HG02571 (cell line): ENCODE measurements around the gene PNLDC1.

Source experiments
- ATAC-seq: cut with Tn5 transposase; IDR thresholded peaks from one replicate; pipeline ENCODE4 v1.9.1; 2021; ENCODE audit warnings: mild to moderate bottlenecking, moderate library complexity; ENCODE audit not compliant: unreplicated experiment

PNLDC1 gene

GRCh38 chr6:159800141-159800865, at the start of gene PNLDC1:
Gene PNLDC1 (plus strand): TSS chr6:159800276. CDS start chr6:159800308, 32 bp downstream.
- no peak for ATAC-seq

- no peak for ATAC-seq
Measured at GRCh38 chr6:159751448-159751847, 48.6 kb upstream of the PNLDC1 start.

- ATAC-seq, result no peak
Measured at GRCh38 chr6:159753081-159753872, 46.8 kb upstream of the PNLDC1 start.

- ATAC-seq, result no peak
Measured at GRCh38 chr6:159754401-159754800, 45.7 kb upstream of the PNLDC1 start.

- no peak for ATAC-seq
Measured at GRCh38 chr6:159754959-159755914, 44.8 kb upstream of the PNLDC1 start.

- ATAC-seq, result no peak
Measured at GRCh38 chr6:159756508-159756907, 43.6 kb upstream of the PNLDC1 start.

GRCh38 chr6:159758031-159759001, 41.8 kb upstream of the PNLDC1 start:
- ATAC-seq, result no peak

- no peak for ATAC-seq
Measured at GRCh38 chr6:159759645-159760044, 40.4 kb upstream of the PNLDC1 start.

GRCh38 chr6:159760602-159761057, 39.4 kb upstream of the PNLDC1 start:
- no peak for ATAC-seq

- peak; percentile 1 for ATAC-seq
Measured at GRCh38 chr6:159761129-159761872, 38.8 kb upstream of the PNLDC1 start.

GRCh38 chr6:159761873-159762680, 38.0 kb upstream of the PNLDC1 start, which contains the start of gene ACAT2:
Gene ACAT2 (plus strand): TSS chr6:159762045. CDS start chr6:159762088, 43 bp downstream.
- peak; percentile 96 for ATAC-seq

GRCh38 chr6:159762681-159763293, 37.3 kb upstream of the PNLDC1 start:
- ATAC-seq, result peak; percentile 21

- ATAC-seq, result no peak
Measured at GRCh38 chr6:159766906-159767305, 33.2 kb upstream of the PNLDC1 start.

GRCh38 chr6:159769470-159769869, 30.6 kb upstream of the PNLDC1 start:
- ATAC-seq, result no peak

GRCh38 chr6:159772196-159772595, 27.9 kb upstream of the PNLDC1 start:
- no peak for ATAC-seq

- ATAC-seq, result no peak
Measured at GRCh38 chr6:159777240-159777904, 22.7 kb upstream of the PNLDC1 start.

GRCh38 chr6:159778131-159778530, 21.9 kb upstream of the PNLDC1 start:
- no peak for ATAC-seq
